Activated T-helper 1 cell treated with Interleukin-2 at 50 U/mL for 16 hours (primary cell): ENCODE measurements around the gene SCMH1.
"Not testable (repeated sequence)": the region's sequence is repeated elsewhere in the genome, so short reads cannot be mapped to it uniquely, and the experiment has no call there.

Source experiments
- DNase-seq: peaks from one replicate; pipeline ENCODE4 v3.0.0-alpha.2; 2020; ENCODE audit warnings: low read depth

SCMH1 gene

DNA sequence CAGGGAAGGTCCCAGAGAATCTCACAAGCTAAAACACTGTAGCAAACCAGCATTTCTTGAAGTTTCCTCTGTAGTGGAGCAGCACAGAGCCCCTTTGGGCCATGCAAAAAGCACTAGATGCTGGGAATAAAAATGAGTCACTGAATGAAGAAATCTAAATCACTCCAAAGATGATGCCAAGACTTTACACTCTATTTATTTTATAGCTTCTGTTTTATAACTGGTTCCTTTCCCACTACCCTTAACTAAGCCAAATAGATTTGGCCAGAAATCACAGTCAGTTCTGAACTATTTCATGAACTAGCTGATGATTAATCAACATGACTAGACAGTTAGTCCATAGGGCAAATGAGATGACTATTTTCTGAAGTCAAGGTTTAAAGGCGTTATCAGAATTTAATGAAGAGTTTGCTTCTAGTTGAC is 89.5 kb downstream of the SCMH1 start:
- no peak for DNase-seq

DNA sequence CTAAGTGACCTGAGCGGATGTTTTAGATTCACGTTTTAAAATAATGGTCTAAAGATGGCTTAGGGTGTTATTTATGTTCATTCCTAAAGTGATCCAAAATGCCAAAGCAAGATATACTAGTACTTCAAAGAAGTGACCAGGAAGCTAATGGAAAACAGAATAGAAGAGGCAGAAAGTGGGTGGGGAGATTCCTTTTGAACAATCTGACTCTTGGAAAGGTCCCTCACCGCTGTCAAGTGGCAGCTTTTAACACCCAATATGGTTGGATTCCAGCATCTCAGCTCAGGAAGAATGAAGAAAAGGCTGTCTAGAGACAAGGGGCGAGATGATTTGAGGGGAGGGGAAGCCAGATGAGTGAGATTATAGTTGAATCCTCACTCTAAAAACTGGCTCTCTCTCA is 90.3 kb downstream of the SCMH1 start:
- no peak for DNase-seq

GRCh38 chr1:41149570-41149969 is 92.5 kb downstream of the SCMH1 start:
- no peak for DNase-seq

GRCh38 chr1:41144285-41144684 is 97.8 kb downstream of the SCMH1 start:
- no peak for DNase-seq

DNA sequence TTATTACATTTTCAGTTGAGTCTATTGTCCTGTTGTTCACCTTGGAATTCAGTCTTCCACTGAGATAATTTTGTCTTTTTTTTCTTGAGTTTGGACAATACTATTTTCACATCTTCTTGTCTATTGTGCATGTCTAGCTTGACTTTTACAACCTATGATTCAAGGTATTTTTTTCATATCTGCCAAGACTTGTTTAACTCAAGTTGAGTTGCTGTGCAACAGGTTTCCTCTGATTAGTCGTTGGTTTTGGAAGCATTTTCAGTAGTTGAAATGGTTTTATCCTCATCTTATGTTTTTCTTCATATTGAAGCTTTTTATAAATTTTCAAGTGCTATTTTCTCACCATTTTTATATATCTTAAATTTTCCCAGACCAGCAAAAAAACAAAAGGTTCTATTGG is 103.6 kb downstream of the SCMH1 start:
- DNase-seq, result no peak

DNA sequence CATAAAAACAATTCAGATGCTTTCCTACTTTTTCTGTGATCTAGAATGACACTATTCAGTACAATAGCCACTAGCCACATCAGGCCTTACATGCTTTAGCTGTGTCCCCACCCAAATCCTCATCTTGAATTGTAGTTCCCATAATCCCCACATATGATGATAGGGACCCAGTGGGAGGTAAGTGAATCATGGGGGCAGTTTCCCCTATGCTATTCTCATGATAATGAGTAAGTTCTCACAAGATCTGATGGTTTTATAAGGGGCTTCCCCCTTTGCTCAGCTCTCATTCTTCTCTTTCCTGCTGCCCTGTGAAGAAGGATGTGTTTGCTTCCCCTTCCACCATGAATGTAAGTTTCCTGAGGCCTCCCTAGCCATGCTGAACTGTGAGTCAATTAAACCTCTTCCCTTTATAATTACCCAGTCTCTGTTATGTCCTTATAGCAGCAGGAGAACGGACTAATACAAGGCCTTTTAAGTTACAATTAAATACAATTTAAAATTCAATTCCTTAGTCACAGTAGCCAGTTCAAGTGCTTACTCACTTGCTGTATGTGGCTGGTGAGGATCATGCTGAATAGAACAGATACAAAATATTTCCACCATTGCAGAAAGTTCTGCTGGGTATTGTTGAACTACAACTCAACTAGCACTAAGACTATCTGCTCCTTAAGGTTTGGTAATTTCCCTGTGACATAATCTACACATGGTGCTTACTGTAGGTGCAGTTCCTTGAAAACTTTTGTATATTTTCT is 106.7 kb downstream of the SCMH1 start:
- DNase-seq, result no peak

DNA sequence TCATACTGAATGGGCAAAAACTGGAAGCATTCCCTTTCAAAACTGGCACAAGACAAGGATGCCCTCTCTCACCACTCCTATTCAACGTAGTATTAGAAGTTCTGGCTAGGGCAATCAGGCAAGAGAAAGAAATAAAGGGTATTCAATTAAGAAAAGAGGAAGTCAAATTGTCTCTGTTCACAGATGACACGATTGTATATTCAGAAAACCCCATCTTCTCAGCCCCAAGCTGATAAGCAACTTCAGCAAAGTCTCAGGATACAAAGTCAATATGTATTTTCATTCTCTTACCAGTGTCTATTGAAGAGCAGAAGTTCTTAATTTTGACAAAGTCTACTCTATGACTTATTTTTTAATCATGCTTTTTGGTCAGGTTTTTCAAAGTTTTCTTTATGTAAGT is 107.8 kb downstream of the SCMH1 start:
- not testable (repeated sequence) for DNase-seq

DNA sequence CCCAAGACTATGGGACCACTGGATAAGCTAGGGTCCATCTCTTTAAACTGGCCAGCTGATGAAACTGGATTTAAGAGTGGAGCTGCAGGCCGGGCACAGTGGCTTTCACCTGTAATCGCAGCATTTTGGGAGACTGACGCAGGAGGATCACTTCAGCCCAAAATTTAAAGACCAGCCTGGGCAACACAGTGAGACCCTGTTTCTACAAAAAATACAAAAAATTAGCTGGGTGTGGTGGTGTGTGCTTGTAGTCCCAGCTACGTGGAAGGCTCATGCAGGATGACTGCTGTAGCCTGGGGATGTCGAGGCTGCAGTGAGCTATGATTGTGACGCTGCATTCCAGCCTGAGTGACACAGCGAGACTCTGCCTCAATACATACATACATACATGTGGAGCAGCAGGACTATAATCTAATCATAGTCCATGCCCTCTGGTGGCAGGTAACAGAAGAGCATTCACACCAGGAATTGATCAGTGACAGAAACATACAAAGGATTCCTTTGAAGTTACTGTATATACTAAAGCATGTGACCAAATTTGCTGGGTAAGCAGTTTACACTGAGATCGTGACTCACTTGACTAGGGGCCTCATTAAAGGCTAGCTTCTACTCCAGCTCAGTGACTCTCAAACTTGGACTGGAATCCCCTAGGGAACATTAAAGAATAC is 119.1 kb downstream of the SCMH1 start:
- DNase-seq, result no peak

DNA sequence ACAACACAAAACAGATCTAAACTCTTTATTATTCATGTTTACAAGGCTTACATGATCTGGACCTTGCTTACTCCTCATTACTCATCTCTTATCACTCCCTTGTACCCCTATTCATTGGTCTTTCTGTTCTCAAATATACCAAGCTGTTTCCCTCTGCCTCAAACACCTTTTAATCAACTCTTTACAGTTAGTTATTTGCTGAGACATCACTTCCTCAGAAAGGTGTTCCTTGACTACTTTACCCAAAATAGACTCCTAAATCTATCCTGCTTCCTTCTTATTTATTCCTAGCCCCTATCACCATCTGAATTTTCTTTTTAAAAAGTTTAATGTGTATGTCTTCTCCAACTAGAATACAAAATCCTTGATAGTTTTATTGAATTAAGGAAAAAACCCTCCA is 120.0 kb downstream of the SCMH1 start:
- no peak for DNase-seq

- no peak for DNase-seq
Observed at GRCh38 chr1:41118645-41119044, 123.5 kb downstream of the SCMH1 start.

DNA sequence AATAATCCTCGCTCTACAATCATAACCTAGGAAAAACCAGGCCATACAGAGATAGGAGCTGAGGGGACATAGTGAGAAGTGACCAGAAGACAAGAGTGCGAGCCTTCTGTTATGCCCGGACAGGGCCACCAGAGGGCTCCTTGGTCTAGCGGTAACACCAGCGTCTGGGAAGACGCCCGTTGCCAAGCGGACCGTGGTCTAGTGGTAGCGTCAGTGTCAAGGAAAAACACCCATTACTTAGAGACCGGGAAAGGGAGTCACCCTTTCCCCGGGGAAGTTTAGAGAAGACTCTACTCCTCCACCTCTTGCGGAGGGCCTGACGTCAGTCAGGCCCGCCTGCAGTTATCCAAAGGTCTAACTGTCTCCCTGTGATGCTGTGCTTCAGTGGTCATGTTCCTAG is 124.9 kb downstream of the SCMH1 start:
- DNase-seq, result not testable (repeated sequence)

DNA sequence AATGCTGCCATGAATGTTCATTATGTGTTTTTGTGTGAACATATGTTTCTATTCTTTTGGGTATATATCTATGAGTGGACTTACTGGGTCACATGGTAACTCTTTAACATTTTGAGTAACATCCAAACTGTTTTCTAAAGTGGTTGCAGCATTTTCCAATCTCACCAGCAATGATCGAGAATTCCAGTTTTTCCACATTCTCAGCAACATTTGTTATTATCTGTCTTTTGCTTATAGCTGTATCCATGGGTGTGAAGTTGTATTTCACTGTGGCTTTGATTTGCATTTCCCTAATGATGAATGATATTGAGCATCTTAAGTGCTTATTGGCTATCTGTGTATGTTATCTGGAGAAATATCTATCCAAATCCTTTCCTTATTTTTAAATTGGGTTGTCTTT is 131.4 kb downstream of the SCMH1 start:
- no peak for DNase-seq

- no peak for DNase-seq
Observed at GRCh38 chr1:41110286-41110685, 131.8 kb downstream of the SCMH1 start.

- DNase-seq, result no peak
Observed at GRCh38 chr1:41109310-41110197, 132.6 kb downstream of the SCMH1 start.

DNA sequence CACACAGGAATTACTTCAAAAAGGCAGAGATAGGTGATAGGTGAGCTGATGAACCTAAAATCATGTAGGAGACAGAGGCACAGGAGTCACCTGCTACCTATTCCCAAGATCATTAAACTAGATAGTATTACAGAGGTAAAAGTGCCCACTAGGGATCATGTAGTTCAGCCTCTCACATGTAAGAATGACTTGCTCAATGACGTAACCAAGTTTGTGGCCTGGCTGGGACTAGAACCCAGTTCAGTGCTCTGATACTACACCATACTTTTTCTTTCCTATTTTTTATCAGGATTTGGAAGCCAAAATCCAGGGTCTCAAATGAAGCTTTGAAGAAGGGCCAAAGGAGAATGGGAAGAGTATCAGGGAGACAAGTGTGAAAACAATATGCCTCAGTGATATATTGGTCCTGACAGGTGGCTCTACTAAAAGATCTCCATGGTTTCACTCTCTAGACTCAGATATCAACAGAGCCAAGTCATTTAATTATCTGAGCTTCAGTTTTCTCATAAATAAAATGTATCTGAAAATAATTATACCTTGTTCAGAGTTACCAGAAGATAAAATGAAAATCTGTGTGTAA is 133.3 kb downstream of the SCMH1 start:
- no peak for DNase-seq

DNA sequence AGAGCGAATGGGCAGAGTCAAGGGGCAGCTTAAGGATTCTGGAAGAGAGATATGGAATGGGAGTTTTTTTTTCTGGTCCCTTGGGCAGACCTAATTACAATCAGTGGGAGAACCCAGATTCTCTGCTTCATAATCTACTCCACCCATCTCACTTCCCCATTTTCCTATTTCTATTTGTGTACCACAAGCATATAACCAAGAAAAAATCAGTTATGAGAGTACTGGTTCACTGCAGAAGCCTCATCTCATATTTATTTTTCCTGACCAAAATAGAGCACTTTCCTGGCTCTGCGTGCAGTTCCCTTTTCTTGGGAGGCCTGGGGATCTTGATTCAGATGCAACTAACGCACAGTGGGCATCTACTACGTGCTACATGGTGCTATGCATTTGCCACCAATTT is 138.3 kb downstream of the SCMH1 start:
- no peak for DNase-seq

- DNase-seq, result no peak
Observed at GRCh38 chr1:41102653-41103052, 139.5 kb downstream of the SCMH1 start.

- DNase-seq, result no peak
Observed at GRCh38 chr1:41101950-41102607, 140.0 kb downstream of the SCMH1 start.

DNA sequence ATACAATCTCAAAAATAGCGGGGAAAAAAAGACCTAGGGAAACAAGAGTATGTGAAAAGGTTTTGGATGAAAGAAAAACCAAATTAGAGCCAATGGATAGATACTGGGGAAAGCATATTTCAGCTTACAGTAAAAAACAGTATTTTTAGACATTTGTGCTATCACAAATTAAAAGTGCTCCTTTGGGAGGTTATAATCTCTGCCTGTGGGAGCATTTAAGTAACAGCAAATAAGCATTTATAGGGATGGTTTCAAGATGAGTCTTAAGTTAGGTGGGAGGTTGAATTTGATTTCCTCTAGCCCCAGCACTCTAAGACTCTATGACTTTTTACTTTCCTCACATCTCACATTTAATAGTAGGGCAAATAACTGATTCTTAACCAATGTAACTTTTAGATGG is 141.0 kb downstream of the SCMH1 start:
- no peak for DNase-seq

DNA sequence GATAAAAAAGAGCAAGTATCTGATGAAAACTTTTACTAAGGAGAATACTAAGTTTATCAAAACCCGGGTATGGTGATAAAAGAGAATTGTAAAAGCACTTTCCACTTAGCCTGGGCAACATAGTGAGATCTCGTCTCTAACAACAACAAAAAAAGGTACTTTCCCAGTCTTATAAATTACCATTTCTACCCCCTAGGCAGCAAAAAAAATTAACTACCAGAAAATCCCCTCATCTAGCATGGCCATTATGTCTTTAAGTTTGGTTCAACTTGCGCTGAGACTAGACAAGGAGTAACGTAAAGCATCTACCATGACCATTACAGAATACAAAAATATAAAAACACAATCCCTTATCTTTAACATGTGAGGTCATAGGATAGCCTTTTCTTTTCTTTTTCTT is 141.9 kb downstream of the SCMH1 start:
- DNase-seq, result no peak

DNA sequence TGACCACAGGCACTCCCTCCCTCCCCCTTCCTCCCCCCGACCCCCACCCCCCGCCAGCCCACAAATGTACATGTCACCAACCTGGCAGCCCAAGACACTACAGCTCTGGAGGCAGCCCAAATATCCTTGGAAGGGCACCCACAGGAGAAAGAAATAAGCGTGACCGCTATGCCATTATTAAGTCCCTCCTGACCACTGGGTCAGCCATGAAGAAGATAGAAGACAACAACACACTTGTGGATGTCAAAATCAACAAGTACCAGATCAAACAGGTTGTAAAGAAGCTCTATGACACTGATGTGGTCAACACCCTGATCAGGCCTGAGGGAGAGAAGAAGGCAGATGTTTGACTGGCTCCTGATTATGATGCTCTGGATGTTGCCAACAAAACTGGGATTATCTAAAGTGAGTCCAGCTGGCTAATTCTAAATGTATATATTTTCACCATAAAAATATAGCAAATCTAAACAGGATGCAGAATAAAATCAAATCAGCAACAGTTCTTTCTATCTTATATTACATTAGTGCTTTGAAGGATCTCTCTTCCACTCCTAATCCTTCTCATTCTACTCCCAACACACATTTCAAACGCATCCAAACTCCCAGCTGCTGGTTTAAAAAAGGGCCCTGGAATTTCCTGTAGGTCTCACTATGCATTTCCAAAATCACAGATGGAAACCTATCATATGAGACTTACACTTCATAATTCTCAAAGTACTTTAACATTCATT is 143.2 kb downstream of the SCMH1 start:
- no peak for DNase-seq
